Heart left ventricle (tissue), 13 donors: Measurements from ENCODE around the gene CD53.

Experiments
- POLR2A ChIP-seq, 2 donors: fragments of 450-650 bp; IDR thresholded peaks; one replicate each; pipeline ENCODE4 v1.6.1; 2017; ENCODE audit warnings: antibody characterized with exemption in 2 of 2, mild to moderate bottlenecking in 2 of 2, moderate library complexity in 2 of 2
- TF ChIP-seq, protein P1 (sequence below), 12 donors: fragments of 200-600 bp; sonication (generic) in 4 of 12; IDR thresholded peaks; one replicate each; pipeline versions ENCODE4 v1.5.0 to v1.8.0; 2018 to 2022; ENCODE audit warnings: antibody characterized with exemption in 12 of 12, mild to moderate bottlenecking in 5 of 12
- donor health status: ischemic (EF 13 %, LVEDD 7.1; RV severe dilation, severe dysfunction).
- donor health status: DM: no; HTN: yes; CAD: no.
- donor health status: DM: no; HTN: no; CAD: no.
- donor health status: ischemic (EF 25% LVEDD 6.9; RV normal size, moderate dysfunction).
- donor health status: ischemic (EF 25% LVEDD 5.7; RV mildly dilated, moderate dysfunction).
- donor health status: ischemic (EF 35%, LVEDD 5.7; RV mildly dilated, moderate dysfunction).
- donor health status: nonischemic (EF 11% LVEDD 7.7; RV severe dilation, severe dysfunction).
- donor health status: DM: yes; HTN: yes; CAD: no.
- donor health status: PGD.
- donor health status: ischemic (EF 29% LVEDD 5.4; RV normal size, mild dysfunction).
- donor health status: nonischemic (EF 23%, LVEDD 6.1; RV moderate dilation, normal function).

- TF ChIP-seq, protein P1, sequence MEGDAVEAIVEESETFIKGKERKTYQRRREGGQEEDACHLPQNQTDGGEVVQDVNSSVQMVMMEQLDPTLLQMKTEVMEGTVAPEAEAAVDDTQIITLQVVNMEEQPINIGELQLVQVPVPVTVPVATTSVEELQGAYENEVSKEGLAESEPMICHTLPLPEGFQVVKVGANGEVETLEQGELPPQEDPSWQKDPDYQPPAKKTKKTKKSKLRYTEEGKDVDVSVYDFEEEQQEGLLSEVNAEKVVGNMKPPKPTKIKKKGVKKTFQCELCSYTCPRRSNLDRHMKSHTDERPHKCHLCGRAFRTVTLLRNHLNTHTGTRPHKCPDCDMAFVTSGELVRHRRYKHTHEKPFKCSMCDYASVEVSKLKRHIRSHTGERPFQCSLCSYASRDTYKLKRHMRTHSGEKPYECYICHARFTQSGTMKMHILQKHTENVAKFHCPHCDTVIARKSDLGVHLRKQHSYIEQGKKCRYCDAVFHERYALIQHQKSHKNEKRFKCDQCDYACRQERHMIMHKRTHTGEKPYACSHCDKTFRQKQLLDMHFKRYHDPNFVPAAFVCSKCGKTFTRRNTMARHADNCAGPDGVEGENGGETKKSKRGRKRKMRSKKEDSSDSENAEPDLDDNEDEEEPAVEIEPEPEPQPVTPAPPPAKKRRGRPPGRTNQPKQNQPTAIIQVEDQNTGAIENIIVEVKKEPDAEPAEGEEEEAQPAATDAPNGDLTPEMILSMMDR (IDR thresholded peaks at IDR 0.05) = no peak
- TF ChIP-seq POLR2A (IDR thresholded peaks at IDR 0.05) = no peak
Observed at GRCh38 chr1:110921953-110922352, 49.0 kb downstream of the CD53 start.
